Measurements from ENCODE around the gene MFAP3L. TPM values are rescaled to one million over a fixed set of nuclear protein-coding genes. Genes with fewer than 3 reads are reported as not detected.

The MFAP3L gene
- total and polyA plus RNA-seq, 8 donors, result 0.76 to 4.1 (median 2.1) TPM

- ATAC-seq, result no peak
- no peak for TF ChIP-seq CTCF (IDR thresholded peaks at IDR 0.05)
- 62 to 86% methylated on average over 1 of the region's 1 CpG for WGBS, 2 donors
Observed at GRCh38 chr4:170037481-170037880, 11.3 kb upstream of the MFAP3L start.

GRCh38 chr4:170035845-170036244 lies 9.7 kb upstream of the MFAP3L start:
- FAIRE-seq (no peak), ATAC-seq (no peak), DNase-seq (no peak)
- Histone ChIP-seq H3K4me3 (no peak overlapping the region), H3K27ac (no peak overlapping the region), H3K27me3 (no peaks in the 10 kb centered on the region), H3K36me3 (no peaks in the 10 kb centered on the region), H3K9me3 (no peaks in the 10 kb centered on the region), H3K4me1 (no peaks in the 10 kb centered on the region)
- TF ChIP-seq CTCF (IDR thresholded peaks at IDR 0.05), result no peak
- 72 to 78% methylated on average over 3 of the region's 3 CpGs for WGBS, 2 donors
- intact Hi-C loops (cut with DNase I), result no loop called here

More at GRCh38 chr4:170037481-170037880, 11.3 kb upstream of the MFAP3L start:
- H3K4me1 ChIP-seq, result no peaks in the 10 kb centered on the region
- FAIRE-seq (no peak), DNase-seq (no peak)
- no peak overlapping the region for H3K4me3 ChIP-seq
- intact Hi-C loops (cut with DNase I), result no loop called here
- no peaks in the 10 kb centered on the region for H3K36me3 ChIP-seq
- H3K27ac ChIP-seq, result no peak overlapping the region
- H3K9me3 ChIP-seq, result no peaks in the 10 kb centered on the region
- no peaks in the 10 kb centered on the region for H3K27me3 ChIP-seq

- Histone ChIP-seq H3K27ac (no peak overlapping the region), H3K4me1 (no peaks in the 10 kb centered on the region), H3K9me3 (no peaks in the 10 kb centered on the region), H3K36me3 (no peaks in the 10 kb centered on the region), H3K27me3 (no peaks in the 10 kb centered on the region), H3K4me3 (no peak overlapping the region)
- ATAC-seq (no peak), FAIRE-seq (no peak), DNase-seq (no peak)
- WGBS, 2 donors, result 45 to 97% methylated on average over 1 of the region's 1 CpG
- TF ChIP-seq CTCF (IDR thresholded peaks at IDR 0.05), result no peak
- intact Hi-C loops (cut with DNase I), result no loop called here
Observed at GRCh38 chr4:170035231-170035630, 9.0 kb upstream of the MFAP3L start.

- H3K36me3 ChIP-seq, result no peaks in the 10 kb centered on the region
- no peak for DNase-seq
- intact Hi-C loops (cut with DNase I), result no loop called here
- no peaks in the 10 kb centered on the region for H3K27me3 ChIP-seq
- no peak for FAIRE-seq
- no peaks in the 10 kb centered on the region for H3K9me3 ChIP-seq
- no peak overlapping the region for H3K27ac ChIP-seq
- no peak for TF ChIP-seq CTCF (IDR thresholded peaks at IDR 0.05)
- no peak overlapping the region for H3K4me3 ChIP-seq
- no peak for ATAC-seq
- WGBS, 2 donors, result 92 to 95% methylated on average over 2 of the region's 2 CpGs
- no peaks in the 10 kb centered on the region for H3K4me1 ChIP-seq
Observed at GRCh38 chr4:170033999-170034398, 7.8 kb upstream of the MFAP3L start.

GRCh38 chr4:170030121-170030520 lies 3.9 kb upstream of the MFAP3L start:
- H3K4me3 ChIP-seq, result no peak overlapping the region
- FAIRE-seq (no peak), DNase-seq (no peak), ATAC-seq (no peak)
- H3K36me3 ChIP-seq, result no peaks in the 10 kb centered on the region
- WGBS, 2 donors, result 19% methylated on average over 1 of the region's 1 CpG
- no peaks in the 10 kb centered on the region for H3K9me3 ChIP-seq
- H3K27me3 ChIP-seq, result no peaks in the 10 kb centered on the region
- intact Hi-C loops (cut with DNase I), result no loop called here
- TF ChIP-seq CTCF (IDR thresholded peaks at IDR 0.05), result no peak
- H3K4me1 ChIP-seq, result no peaks in the 10 kb centered on the region
- no peak overlapping the region for H3K27ac ChIP-seq
